GM18873 (cell line): ENCODE results near the gene EIF2B5.

ENCODE experiments used
- ATAC-seq: cut with Tn5 transposase; IDR thresholded peaks from one replicate; pipeline ENCODE4 v1.9.1; 2021; ENCODE audit warnings: mild to moderate bottlenecking, moderate library complexity, moderate number of reproducible peaks; ENCODE audit not compliant: unreplicated experiment, low FRiP score

EIF2B5 gene

GRCh38 chr3:184188080-184188479, 52.9 kb downstream of the EIF2B5 start:
- ATAC-seq = no peak

DNA sequence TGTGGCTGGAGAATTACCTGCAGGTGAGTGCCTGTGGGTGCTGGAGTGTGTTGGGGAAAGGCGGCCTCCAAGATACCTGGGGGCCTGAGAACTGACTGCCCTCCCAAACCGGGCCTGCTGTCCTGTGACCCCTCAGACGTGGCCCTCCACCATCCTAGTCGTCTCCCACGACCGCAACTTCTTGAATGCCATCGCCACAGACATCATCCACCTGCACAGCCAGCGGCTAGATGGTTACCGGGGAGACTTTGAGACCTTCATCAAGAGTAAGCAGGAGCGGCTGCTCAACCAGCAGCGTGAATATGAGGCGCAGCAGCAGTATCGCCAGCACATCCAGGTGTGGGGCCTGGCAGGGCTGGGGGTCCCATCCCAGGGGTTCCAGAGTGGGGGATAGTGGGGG, 54.3 kb downstream of the EIF2B5 start:
- no peak for ATAC-seq

- no peak for ATAC-seq
These were observed 57.7 kb downstream of the EIF2B5 start for GRCh38 chr3:184192889-184193288.

- no peak for ATAC-seq
These were observed 58.9 kb downstream of the EIF2B5 start for GRCh38 chr3:184193991-184194539.
